ENCODE data around the gene SLC9A8.

SLC9A8 gene

GRCh38 chr20:49831022-49831769 lies 18.6 kb downstream of the SLC9A8 start:
- DNase-seq (ENCODE audit: low read depth), result no peak
- TF ChIP-seq, protein P1, sequence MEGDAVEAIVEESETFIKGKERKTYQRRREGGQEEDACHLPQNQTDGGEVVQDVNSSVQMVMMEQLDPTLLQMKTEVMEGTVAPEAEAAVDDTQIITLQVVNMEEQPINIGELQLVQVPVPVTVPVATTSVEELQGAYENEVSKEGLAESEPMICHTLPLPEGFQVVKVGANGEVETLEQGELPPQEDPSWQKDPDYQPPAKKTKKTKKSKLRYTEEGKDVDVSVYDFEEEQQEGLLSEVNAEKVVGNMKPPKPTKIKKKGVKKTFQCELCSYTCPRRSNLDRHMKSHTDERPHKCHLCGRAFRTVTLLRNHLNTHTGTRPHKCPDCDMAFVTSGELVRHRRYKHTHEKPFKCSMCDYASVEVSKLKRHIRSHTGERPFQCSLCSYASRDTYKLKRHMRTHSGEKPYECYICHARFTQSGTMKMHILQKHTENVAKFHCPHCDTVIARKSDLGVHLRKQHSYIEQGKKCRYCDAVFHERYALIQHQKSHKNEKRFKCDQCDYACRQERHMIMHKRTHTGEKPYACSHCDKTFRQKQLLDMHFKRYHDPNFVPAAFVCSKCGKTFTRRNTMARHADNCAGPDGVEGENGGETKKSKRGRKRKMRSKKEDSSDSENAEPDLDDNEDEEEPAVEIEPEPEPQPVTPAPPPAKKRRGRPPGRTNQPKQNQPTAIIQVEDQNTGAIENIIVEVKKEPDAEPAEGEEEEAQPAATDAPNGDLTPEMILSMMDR (conservative IDR thresholded peaks at IDR 0.05; ENCODE audit: low read length), result no peak
- no peak overlapping the region for H3K4me3 ChIP-seq (ENCODE audit: low read length)

- no peak overlapping the region for H3K4me3 ChIP-seq (ENCODE audit: low read length)
- no peak for DNase-seq (ENCODE audit: low read depth)
- TF ChIP-seq, protein P1 (conservative IDR thresholded peaks at IDR 0.05; ENCODE audit: low read length), result no peak
Measured at GRCh38 chr20:49831770-49832631, 19.4 kb downstream of the SLC9A8 start.

- peak; percentile 62 for DNase-seq (ENCODE audit: low read depth)
Measured at GRCh38 chr20:49832632-49833327, 20.2 kb downstream of the SLC9A8 start.

GRCh38 chr20:49833483-49833882 lies 20.9 kb downstream of the SLC9A8 start:
- no peak for DNase-seq (ENCODE audit: low read depth)
- TF ChIP-seq, protein P1 (conservative IDR thresholded peaks at IDR 0.05; ENCODE audit: low read length), result no peak

More at GRCh38 chr20:49832632-49833327, 20.2 kb downstream of the SLC9A8 start:
- TF ChIP-seq, protein P1 (conservative IDR thresholded peaks at IDR 0.05; ENCODE audit: low read length), result no peak
- H3K4me3 ChIP-seq (ENCODE audit: low read length), result no peak overlapping the region

DNA sequence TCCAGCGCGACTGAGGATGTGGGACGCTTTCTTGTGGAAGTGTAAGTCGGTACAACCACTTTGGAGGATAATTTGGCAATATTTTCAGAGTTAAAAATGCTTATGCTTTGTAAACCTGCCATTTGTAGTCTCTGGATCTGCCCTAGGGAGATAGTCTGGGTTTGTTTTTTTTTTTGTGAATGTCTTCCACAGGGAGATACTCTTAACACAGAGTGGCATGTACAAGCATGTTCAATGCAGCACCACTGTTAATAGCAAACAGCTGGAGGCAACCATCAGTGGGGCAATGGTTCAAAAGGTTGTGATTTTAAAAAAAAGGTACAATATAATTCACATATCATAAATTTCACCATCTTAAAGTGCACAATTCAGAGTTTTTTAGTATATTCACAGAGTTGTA lies 22.4 kb downstream of the SLC9A8 start:
- peak; percentile 40 for DNase-seq (ENCODE audit: low read depth)
- no peak overlapping the region for H3K4me3 ChIP-seq (ENCODE audit: low read length)
- TF ChIP-seq, protein P1 (conservative IDR thresholded peaks at IDR 0.05; ENCODE audit: low read length), result no peak

More at GRCh38 chr20:49833483-49833882, 20.9 kb downstream of the SLC9A8 start:
- no peak overlapping the region for H3K4me3 ChIP-seq (ENCODE audit: low read length)

DNA sequence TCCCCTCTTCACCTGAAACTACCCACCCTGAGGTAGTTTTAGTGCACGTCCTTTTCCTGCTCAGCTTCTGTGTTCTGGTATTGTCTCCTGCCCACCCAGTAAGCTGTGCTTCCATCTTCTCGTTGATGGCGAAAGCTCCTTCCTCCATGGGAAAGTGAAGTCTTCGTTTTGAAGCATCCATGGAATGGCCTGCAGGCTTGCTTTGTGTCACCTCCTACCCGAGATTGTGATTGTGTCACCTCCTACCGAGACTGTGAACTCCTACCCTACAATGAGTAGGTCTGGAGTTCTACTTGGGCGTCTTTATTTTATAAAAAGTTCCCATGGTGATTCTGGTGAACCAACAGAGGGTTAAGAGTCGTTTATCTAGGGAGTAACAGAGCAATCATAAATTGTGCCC lies 25.9 kb downstream of the SLC9A8 start:
- TF ChIP-seq, protein P1 (conservative IDR thresholded peaks at IDR 0.05; ENCODE audit: low read length), result no peak
- no peak for DNase-seq (ENCODE audit: low read depth)
- H3K4me3 ChIP-seq (ENCODE audit: low read length), result no peak overlapping the region

All from AG10803 (cell line).